Fibroblast of skin of left quadriceps (primary cell): ENCODE measurements around the gene AMZ1.
"Not testable (repeated sequence)": the region's sequence is repeated elsewhere in the genome, so short reads cannot be mapped to it uniquely, and the experiment has no call there.

Source experiments
- DNase-seq, 2 experiments: peaks; one replicate each; pipeline ENCODE4 v3.0.0-alpha.2; 2013; ENCODE audit warnings: low read depth in 2 of 2

Gene AMZ1

GRCh38 chr7:2691011-2691707 lies 3.2 kb downstream of the AMZ1 start:
- no peak for DNase-seq

DNA sequence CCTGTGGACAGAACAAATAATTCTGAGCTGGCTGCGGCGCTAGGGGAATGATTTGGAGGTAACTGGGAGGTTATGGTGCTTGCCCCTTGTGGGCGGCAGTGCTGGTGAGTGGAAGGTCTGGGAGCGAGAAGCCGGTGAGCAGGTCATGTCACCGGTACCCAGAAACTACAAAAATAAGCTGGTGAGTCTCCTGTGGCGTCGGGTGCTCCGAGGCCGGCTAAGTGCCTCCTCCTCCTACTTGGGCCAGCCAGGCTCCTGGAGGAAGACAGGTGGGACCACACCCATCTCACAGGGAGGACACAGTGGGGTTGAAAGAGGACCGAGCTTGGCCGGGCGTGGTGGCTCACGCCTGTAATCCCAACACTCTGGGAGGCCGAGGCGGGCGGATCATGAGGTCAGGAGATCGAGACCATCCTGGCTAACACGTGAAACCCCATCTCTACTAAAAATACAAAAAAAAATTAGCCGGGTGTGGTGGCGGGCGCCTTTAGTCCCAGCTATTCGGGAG lies 4.0 kb downstream of the AMZ1 start:
- not testable (repeated sequence) for DNase-seq

DNA sequence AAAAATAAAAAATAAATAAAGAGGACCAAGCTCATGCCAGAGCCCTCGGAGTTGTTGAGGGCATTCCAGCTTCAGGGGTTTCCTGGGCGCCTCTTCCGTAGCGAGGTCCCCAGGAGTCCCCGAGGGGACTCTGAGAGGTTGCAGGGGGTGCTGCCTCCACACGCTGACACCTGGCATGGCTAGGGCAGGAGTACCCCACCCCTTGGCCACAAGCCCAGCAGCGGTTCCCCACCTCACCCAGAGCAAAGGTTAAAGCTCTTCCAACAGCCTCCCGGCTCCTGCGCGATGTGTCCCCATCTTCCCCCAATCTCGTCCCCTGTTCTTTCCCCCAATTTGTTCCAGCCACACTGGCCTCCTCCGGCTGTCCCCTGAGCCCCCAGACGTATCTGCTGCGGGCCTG lies 4.5 kb downstream of the AMZ1 start:
- no peak for DNase-seq

GRCh38 chr7:2693420-2694121 lies 5.6 kb downstream of the AMZ1 start:
- DNase-seq, result not testable (repeated sequence)

- not testable (repeated sequence) for DNase-seq
Measured at GRCh38 chr7:2694122-2694436, 6.1 kb downstream of the AMZ1 start.

DNA sequence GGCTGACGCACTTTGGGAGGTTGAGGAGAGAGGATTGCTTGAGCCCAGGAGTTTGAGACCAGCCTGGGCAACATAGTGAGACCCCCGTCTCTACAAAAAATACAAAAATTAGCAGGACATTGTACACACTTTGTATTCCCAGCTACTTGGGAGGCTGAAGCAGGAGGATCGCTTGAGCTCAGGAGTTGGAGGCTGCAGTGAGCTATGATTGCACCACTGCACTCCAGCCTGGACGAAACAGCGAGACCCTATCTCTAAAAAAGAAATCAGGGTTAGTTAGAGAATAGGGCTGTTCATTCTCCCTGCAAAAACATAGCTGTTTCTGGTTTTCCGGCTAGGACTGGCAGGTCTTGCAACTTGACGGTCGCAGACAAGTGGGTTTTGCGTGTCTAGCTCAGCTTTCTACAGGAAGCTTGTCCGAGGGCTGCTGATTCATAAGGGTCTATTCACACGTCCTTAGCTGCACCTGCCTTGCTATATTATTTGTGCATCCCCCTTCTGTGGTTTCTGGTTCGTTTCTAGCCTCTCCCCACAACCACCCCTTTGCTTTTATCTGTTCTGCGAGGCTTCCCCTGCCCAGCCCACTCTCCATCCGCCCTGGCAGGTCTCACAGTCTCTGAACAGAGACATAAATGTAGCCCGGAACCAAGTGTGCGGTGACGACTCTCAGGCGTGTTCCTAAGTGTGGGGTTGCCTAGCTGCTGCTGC lies 10.7 kb downstream of the AMZ1 start:
- no peak for DNase-seq

- no peak for DNase-seq
Measured at GRCh38 chr7:2699289-2699620, 11.3 kb downstream of the AMZ1 start.

DNA sequence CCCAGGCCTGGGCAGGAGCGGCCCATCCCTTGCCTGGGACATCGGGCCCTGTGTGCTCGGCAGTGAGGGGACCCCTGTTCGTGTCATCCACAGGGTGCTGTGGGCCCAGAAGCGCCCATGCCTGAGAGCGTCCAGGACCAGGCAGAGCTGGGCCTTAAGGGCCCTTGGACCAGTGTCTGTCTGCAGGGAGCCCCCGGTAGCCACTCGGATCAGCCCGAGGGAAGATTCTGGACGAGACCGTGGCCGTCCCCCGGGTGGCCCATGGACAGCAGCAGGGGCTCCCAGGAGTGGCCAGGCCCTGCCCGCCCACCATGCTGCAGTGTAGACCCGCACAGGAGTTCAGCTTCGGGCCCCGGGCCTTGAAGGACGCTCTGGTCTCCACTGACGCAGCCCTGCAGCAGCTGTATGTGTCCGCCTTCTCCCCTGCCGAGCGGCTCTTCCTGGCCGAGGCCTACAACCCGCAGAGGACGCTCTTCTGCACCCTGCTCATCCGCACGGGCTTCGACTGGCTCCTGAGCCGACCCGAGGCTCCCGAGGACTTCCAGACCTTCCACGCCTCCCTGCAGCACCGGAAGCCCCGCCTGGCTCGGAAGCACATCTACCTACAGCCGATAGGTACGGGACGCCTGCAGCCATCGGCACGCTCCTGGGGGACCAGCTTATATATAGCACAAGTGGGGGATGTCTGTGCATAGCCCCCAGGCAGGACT lies 12.3 kb downstream of the AMZ1 start:
- no peak for DNase-seq

- no peak for DNase-seq
Measured at GRCh38 chr7:2701424-2701823, 13.4 kb downstream of the AMZ1 start.

DNA sequence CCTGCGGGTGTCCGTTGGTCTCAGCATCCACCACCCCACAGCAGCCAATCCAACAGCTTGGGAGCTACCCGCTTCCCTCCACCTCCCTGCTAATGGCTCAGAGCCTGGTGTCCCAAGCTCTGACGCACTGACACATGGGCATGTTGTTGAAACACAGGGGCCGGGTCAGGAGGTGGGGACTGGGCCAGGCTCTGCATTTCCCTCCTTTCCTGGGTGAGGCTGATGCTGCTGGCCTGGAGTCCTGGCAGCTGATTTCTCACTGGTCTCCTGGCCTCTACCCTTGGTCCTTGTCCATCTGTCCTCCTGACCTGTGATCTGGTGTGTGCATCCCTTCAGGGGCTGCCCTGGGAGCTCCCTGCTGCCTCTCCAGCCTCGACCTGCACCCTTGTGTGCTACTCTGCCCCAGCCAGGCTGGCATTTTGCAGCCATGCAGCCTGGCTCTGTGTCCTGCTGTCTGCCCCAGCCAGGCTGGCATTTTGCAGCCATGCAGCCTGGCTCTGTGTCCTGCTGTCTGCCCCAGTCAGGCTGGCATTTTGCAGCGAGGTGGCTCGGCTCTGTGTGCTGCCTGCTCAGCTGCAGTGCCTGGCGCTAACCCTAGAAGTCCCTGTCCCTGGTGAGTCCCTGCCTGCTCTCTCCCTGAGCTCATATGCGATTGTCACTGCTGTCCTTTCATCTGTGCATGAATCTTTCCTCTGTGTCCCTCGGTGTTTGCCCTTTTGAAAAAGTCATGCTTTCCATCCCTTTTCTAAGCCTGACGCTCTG lies 14.0 kb downstream of the AMZ1 start:
- DNase-seq, result no peak

GRCh38 chr7:2702594-2702957 lies 14.6 kb downstream of the AMZ1 start:
- no peak for DNase-seq

- DNase-seq, result no peak
Measured at GRCh38 chr7:2705371-2706096, 17.5 kb downstream of the AMZ1 start.

DNA sequence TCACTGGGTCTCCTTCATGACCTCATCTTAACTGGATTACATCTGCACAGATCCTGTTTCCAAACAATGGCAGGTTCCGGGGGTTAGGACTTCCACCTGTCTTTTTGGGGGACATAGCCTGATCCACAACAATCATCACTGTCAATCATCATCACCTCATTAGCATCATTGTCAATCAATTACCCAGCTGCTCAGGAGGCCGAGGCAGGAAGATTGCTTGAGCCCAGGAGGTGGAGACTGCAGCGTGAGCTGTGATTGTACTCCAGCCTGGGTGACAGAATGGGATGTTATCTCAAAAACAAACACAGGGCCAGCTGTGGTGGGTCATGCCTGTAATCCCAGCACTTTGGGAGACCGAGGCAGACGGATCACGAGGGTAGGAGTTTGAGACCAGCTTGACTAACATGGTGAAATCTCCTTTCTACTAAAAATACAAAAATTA lies 18.7 kb downstream of the AMZ1 start:
- no peak for DNase-seq

GRCh38 chr7:2707481-2707880 lies 19.5 kb downstream of the AMZ1 start:
- DNase-seq, result no peak

DNA sequence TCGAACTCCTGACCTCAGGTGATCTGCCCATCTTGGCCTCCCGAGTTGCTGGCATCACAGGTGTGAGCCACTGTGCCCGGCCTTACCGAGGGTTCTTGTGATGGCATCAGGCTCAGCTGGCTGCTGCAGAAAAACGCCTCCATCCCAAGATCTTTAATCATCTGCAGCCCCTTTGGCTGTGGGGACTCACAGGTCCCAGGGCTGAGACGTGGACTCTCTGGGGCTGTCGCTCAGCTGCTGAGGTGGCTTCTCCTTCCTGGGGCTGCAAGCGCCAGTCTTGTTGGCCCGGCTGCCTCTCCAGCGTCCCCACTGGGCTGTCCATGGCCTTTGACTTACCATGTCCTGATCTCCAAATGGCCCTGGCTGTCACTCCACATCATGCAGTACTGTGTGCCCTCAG lies 20.0 kb downstream of the AMZ1 start:
- DNase-seq, result no peak

DNA sequence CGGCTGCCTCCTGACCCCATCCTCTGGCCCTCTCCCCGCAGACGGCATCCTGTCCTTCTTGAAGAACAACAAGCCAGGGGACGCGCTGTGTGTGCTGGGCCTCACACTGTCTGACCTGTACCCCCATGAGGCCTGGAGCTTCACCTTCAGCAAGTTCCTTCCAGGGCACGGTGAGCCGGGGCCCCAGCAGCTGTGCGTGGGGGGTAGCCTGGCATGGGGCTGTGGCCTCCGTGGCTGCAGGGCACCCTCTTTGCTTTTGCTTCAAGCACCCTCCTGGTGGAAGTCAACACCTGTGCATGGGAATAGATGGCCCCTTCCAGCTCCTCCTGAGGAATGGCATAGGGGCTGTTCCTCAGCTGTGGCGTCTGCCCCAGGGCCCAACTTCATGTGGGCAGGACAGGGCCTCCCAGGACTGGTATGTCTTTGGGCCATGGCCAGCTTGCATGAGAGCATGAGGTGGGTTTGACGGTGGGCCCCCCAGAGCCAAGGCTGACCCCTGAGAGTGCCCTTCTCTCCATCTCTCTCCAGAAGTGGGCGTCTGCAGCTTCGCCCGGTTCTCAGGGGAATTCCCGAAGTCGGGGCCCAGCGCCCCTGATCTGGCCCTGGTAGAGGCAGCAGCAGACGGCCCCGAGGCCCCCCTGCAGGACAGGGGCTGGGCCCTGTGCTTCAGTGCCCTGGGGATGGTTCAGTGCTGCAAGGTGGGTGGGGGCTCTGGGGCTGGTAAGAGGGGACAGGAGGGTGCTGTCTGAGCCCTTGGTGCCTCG lies 20.7 kb downstream of the AMZ1 start:
- no peak for DNase-seq

GRCh38 chr7:2709553-2710285 lies 21.7 kb downstream of the AMZ1 start:
- no peak for DNase-seq

DNA sequence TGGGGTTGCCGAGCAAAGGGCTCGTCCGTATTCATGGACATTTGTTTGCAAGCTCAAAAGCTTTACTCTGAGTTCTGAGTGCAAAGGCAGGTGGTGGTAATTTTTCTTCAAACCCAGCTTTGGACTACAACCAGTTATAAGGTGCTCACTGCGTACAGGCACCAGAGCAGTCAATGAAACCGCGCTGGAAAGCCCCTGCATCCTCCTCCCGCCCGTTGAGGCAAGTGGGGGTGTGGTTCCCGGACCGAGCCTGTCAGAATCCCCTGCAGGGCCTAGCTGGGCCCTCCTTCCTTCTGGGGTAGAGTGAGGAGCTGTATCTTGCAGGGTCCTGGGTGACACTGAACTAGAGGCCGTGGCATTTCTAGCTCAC lies 22.3 kb downstream of the AMZ1 start:
- DNase-seq, result no peak

DNA sequence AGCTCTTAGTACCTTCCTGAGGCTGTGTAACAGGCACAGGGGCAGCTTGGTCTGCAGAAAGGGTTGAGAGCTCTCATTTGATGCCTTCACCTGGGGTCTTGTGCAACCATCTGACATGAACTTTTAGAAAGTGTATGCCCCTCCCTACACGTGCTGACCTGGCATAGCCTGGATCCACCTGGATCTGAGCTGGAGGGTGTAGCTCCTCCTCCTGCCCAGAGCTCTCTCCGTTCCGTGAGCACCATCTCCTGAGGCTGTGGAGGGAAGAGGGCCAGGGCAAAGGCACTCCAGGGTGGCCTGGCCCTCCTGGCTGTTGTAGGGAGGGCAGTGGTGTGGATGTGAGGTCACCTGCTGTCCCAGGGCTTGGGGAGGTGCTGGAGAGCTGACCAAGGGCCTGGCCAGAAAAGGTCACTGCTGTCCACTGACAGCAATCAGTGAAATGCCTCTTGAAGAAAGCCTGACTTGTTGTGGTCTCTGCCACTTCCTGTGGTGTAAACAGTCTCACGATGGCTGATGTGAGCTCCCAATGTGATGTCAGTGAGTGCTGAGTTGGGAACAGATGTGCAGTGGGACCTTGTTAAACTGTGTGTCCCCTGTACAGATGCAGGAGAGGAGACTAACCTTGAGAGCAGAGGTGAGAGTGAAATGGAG lies 23.0 kb downstream of the AMZ1 start:
- DNase-seq, result no peak
